ACC112 (cell line): ENCODE data around the gene ANGPTL2.

Experiments
- H2AFZ ChIP-seq: fragments of 200-600 bp; sonication (generic); one replicate; pipeline ENCODE4 v1.6.0; 2017; ENCODE audit warnings: antibody characterized with exemption, low read length; ENCODE audit not compliant: unreplicated experiment
- H3K27ac ChIP-seq: fragments of 200-600 bp; sonication (generic); 2 replicates; pipeline ENCODE4 v1.5.1; 2014; ENCODE audit warnings: low read depth, mild to moderate bottlenecking, antibody characterized with exemption, low read length, moderate library complexity
- H3K27me3 ChIP-seq: fragments of 200-600 bp; sonication (generic); 2 replicates; pipeline ENCODE4 v1.6.1; 2014; ENCODE audit warnings: mild to moderate bottlenecking, antibody characterized with exemption, low read length, moderate library complexity, mixed read lengths; ENCODE audit not compliant: insufficient read depth
- H3K36me3 ChIP-seq: fragments of 200-600 bp; sonication (generic); 2 replicates; pipeline ENCODE4 v1.6.1; 2016; ENCODE audit warnings: mild to moderate bottlenecking, antibody characterized with exemption, low read length, moderate library complexity, mixed read lengths; ENCODE audit not compliant: insufficient read depth
- H3K4me1 ChIP-seq: fragments of 200-600 bp; sonication (generic); one replicate; pipeline ENCODE4 v1.6.1; 2016; ENCODE audit warnings: low read length, mixed read lengths; ENCODE audit not compliant: insufficient read depth, unreplicated experiment, control insufficient read depth
- H3K4me3 ChIP-seq: fragments of 200-600 bp; sonication (generic); 2 replicates; pipeline ENCODE4 v1.5.1; 2014; ENCODE audit warnings: mild to moderate bottlenecking, low read depth, low read length
- H3K79me2 ChIP-seq: fragments of 200-600 bp; sonication (generic); one replicate; pipeline ENCODE4 v1.6.0; 2016; ENCODE audit warnings: low read length; ENCODE audit not compliant: control insufficient read depth, unreplicated experiment, insufficient read depth

Gene ANGPTL2

GRCh38 chr9:127136081-127136879 lies 13.8 kb upstream of the ANGPTL2 start:
- H3K79me2 ChIP-seq = no peaks in the 10 kb centered on the region
- H3K36me3 ChIP-seq = no peaks in the 10 kb centered on the region
- H3K4me1 ChIP-seq = peaks cover 32% of the 10 kb centered on the region
- no peaks in the 10 kb centered on the region for H3K27me3 ChIP-seq
- no peak overlapping the region for H2AFZ ChIP-seq
- H3K4me3 ChIP-seq = no peak overlapping the region
- no peak overlapping the region for H3K27ac ChIP-seq

- peaks cover 42% of the 10 kb centered on the region for H3K4me1 ChIP-seq
Measured at GRCh38 chr9:127135056-127135745, 12.8 kb upstream of the ANGPTL2 start.

GRCh38 chr9:127133739-127134167 lies 11.3 kb upstream of the ANGPTL2 start:
- Histone ChIP-seq H3K27me3 (no peaks in the 10 kb centered on the region), H3K36me3 (no peaks in the 10 kb centered on the region), H3K79me2 (no peaks in the 10 kb centered on the region), H2AFZ (peak overlapping the region; percentile 73), H3K4me1 (peaks cover 45% of the 10 kb centered on the region), H3K4me3 (no peak overlapping the region), H3K27ac (peak overlapping the region; percentile 69)

More at GRCh38 chr9:127135056-127135745, 12.8 kb upstream of the ANGPTL2 start:
- H3K79me2 ChIP-seq = no peaks in the 10 kb centered on the region
- H3K27me3 ChIP-seq = no peaks in the 10 kb centered on the region
- no peaks in the 10 kb centered on the region for H3K36me3 ChIP-seq
- no peak overlapping the region for H3K27ac ChIP-seq
- H2AFZ ChIP-seq = no peak overlapping the region
- H3K4me3 ChIP-seq = no peak overlapping the region

GRCh38 chr9:127132921-127133647 lies 10.6 kb upstream of the ANGPTL2 start:
- Histone ChIP-seq H3K79me2 (no peaks in the 10 kb centered on the region), H3K4me3 (no peak overlapping the region), H2AFZ (peak overlapping the region; percentile 73), H3K4me1 (peaks cover 47% of the 10 kb centered on the region), H3K27ac (peak overlapping the region; percentile 69), H3K36me3 (no peaks in the 10 kb centered on the region), H3K27me3 (no peaks in the 10 kb centered on the region)

- no peaks in the 10 kb centered on the region for H3K36me3 ChIP-seq
- H3K79me2 ChIP-seq = no peaks in the 10 kb centered on the region
- H3K4me3 ChIP-seq = no peak overlapping the region
- H3K4me1 ChIP-seq = peaks cover 47% of the 10 kb centered on the region
- H3K27ac ChIP-seq = peak overlapping the region; percentile 69
- no peaks in the 10 kb centered on the region for H3K27me3 ChIP-seq
- H2AFZ ChIP-seq = no peak overlapping the region
Measured at GRCh38 chr9:127132375-127132774, 9.9 kb upstream of the ANGPTL2 start.

- Histone ChIP-seq H3K4me1 (peaks cover 47% of the 10 kb centered on the region), H3K79me2 (no peaks in the 10 kb centered on the region), H2AFZ (no peak overlapping the region), H3K27ac (peak overlapping the region; percentile 69), H3K36me3 (no peaks in the 10 kb centered on the region), H3K27me3 (no peaks in the 10 kb centered on the region), H3K4me3 (no peak overlapping the region)
Measured at GRCh38 chr9:127131871-127132270, 9.4 kb upstream of the ANGPTL2 start.

GRCh38 chr9:127130661-127131538 lies 8.5 kb upstream of the ANGPTL2 start:
- Histone ChIP-seq H2AFZ (no peak overlapping the region), H3K4me3 (no peak overlapping the region), H3K4me1 (peaks cover 47% of the 10 kb centered on the region), H3K27me3 (no peaks in the 10 kb centered on the region), H3K36me3 (no peaks in the 10 kb centered on the region), H3K27ac (peak overlapping the region; percentile 69), H3K79me2 (no peaks in the 10 kb centered on the region)

GRCh38 chr9:127130235-127130634 lies 7.8 kb upstream of the ANGPTL2 start:
- no peak overlapping the region for H3K27ac ChIP-seq
- H3K4me3 ChIP-seq = no peak overlapping the region
- H3K27me3 ChIP-seq = no peaks in the 10 kb centered on the region
- no peaks in the 10 kb centered on the region for H3K36me3 ChIP-seq
- H3K79me2 ChIP-seq = no peaks in the 10 kb centered on the region
- H3K4me1 ChIP-seq = peaks cover 47% of the 10 kb centered on the region
- H2AFZ ChIP-seq = no peak overlapping the region

GRCh38 chr9:127129718-127130085 lies 7.3 kb upstream of the ANGPTL2 start:
- H2AFZ ChIP-seq = no peak overlapping the region
- no peaks in the 10 kb centered on the region for H3K79me2 ChIP-seq
- H3K27me3 ChIP-seq = no peaks in the 10 kb centered on the region
- no peaks in the 10 kb centered on the region for H3K36me3 ChIP-seq
- no peak overlapping the region for H3K4me3 ChIP-seq
- peaks cover 47% of the 10 kb centered on the region for H3K4me1 ChIP-seq
- no peak overlapping the region for H3K27ac ChIP-seq
